HCEC 1CT (cell line): ENCODE data around the gene CACNA2D3.

ENCODE experiments used
- DNase-seq: peaks from one replicate; pipeline ENCODE4 v3.0.0-alpha.2; 2017

The CACNA2D3 gene

GRCh38 chr3:54905920-54906319 is 783.6 kb downstream of the CACNA2D3 start:
- no peak for DNase-seq

- no peak for DNase-seq
These were observed 784.4 kb downstream of the CACNA2D3 start for GRCh38 chr3:54906763-54907162.

DNA sequence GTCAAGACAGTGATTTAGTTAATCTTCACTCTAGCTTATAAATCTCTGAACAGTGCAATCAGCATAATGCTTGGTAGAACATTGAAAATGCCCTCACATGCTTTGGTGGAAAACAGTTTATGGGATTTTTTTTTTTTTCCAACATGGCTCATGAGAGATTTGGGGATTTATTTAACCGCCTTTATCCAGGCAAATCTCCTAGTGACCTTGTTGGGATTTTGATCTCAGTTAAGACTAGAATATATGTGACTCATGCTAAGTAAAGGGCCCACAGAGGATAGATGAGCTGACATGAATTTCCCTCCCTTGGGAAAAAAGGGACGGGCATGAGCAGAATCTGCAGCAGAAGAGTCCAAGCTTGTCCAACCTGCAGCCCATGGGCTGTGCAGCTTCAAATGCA is 786.8 kb downstream of the CACNA2D3 start:
- DNase-seq = no peak

GRCh38 chr3:54914180-54914579 is 791.8 kb downstream of the CACNA2D3 start:
- no peak for DNase-seq

DNA sequence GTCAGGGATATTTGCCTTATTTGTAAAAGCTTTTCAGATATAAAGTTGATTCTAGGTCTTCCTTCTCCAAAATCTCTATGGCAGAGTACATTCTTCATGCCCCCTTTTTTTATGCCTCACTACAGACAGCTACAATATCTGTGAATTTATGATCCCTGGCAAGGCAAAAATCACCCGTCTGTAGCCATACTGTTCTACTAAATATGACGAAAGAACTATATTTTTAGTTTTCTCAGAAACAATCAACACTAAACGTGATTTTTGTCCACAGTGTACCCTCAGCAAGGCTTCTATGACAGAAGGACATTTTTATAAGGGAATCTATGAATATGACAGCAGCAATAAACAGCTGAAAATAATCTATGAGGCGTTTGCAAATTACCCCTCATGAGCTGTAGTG is 792.8 kb downstream of the CACNA2D3 start:
- no peak for DNase-seq

- no peak for DNase-seq
These were observed 793.6 kb downstream of the CACNA2D3 start for GRCh38 chr3:54915976-54916375.

- DNase-seq = peak; percentile 5
These were observed 794.4 kb downstream of the CACNA2D3 start for GRCh38 chr3:54916732-54917131.

DNA sequence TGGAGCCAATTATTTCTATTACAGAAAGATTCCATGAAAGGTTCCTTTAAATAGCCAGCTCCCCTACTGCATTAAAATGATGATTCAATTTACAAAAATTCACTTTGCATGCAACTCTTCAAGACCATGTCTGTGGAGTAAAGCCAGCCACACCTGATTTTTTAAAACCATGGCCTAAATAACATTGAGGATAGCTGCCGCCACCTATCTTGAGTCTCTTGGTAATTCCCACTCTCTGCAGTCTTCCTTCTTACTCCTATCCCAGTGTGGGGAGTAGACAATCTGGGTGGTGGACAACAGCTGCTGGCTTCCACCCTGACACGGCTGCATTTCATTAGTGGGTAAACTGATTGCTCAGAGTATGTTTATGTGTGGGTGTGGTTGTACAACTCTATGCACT is 794.8 kb downstream of the CACNA2D3 start:
- DNase-seq = peak; percentile 1

DNA sequence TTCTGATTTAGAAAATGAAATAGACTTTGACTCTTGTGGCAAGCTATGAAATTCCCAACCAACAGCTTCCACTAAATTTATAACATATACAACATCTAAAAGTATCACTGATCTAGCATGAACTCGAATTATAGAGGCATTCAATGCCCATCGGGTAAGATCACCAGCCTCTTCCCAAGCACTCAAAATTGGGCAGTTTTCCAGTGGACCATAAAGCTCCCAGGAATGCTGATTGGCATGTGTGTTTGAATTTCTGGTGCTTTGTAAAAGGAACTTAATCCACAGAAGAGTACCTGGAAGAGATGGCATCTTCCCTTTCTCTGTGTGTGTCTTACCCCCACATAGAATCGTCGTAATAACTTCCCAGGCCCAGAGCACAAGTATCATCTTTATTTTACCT is 795.5 kb downstream of the CACNA2D3 start:
- DNase-seq = no peak

DNA sequence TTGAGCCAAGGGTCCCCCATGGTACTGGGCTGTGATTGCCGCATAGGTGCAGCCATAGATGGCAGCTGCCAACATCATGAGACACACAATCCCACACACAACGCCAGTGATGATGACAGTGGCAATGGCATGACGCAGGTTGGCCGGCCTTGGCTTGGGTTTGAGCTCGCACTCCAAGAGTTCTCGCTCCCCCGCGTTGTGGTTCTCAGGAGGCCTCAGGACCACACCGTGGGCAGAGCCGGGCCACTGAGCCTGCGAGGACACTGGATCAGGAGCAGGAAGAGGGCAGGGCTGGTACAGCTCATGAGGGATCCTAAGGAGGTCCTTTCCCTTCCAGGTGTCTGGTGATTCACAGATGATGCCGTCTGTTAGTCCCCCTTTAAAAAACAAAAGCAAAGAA is 796.2 kb downstream of the CACNA2D3 start:
- no peak for DNase-seq

GRCh38 chr3:54928046-54928770 is 805.9 kb downstream of the CACNA2D3 start, which contains the start of gene LRTM1:
Gene LRTM1, minus strand, starts transcription at chr3:54928059. Its CDS starts 148 bp downstream, at chr3:54927911.
- no peak for DNase-seq

- DNase-seq = no peak
These were observed 808.8 kb downstream of the CACNA2D3 start for GRCh38 chr3:54931182-54931581.

- no peak for DNase-seq
These were observed 810.3 kb downstream of the CACNA2D3 start for GRCh38 chr3:54932606-54933005.

DNA sequence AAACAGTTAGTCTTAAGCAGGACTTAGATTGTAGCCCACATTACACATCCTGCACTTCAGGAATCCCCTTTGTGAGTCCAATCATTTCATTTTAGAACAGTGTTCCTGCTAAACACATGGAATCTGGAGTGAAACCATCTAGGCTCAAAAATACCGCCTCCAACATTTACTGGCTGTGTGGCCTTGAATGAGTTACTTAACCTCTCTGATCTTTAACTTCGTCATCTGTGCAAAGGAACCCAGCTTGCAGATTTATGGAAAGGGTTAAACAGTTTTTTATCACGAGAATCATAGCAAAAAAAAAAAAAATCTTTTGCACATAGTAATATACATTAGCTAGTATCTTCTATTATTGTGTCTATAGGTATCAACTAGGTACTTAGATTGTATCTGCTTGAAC is 813.5 kb downstream of the CACNA2D3 start:
- no peak for DNase-seq

DNA sequence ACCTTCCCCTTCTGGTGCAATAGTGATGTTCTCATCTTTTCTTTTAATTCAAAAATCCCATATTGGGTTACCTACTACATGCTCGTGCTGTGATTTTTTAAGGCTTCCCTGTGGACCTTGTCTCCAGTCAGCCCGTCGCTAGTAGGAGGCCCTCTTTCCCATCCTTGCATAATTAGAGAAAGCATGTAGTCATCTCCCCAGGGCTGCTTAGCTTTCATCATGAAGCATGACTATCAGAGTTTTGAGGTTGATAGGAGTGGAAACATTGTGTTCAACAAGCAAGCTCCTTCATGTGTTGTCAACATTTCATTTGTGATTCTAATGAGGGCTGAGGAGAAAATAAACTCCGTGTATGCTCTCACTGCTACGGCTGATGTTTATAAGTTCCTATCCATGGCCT is 814.2 kb downstream of the CACNA2D3 start:
- DNase-seq = no peak

- peak; percentile 11 for DNase-seq
These were observed 817.4 kb downstream of the CACNA2D3 start for GRCh38 chr3:54939557-54940300.

DNA sequence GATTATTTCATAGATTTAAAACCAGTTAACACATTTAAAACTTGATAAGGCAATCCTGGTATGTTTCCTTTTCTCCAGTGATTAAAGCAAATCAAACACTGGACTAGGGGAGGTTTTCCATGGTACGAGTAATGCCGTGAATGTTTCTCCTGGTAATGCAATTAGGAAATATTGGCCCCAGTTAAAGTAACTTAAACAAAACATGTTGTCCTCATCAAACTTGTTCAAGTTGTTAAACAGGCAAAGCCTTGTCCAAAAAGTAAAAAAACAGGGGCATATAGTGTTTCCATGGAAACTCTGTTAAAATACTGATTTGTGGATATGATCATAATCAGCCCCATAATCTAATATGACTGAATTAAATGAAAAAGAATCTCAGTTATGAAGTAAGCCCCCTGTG is 818.6 kb downstream of the CACNA2D3 start:
- no peak for DNase-seq

- no peak for DNase-seq
These were observed 819.5 kb downstream of the CACNA2D3 start for GRCh38 chr3:54941690-54942362.

GRCh38 chr3:54949491-54950044 is 827.2 kb downstream of the CACNA2D3 start:
- DNase-seq = no peak

GRCh38 chr3:54950391-54951003 is 828.1 kb downstream of the CACNA2D3 start:
- no peak for DNase-seq

GRCh38 chr3:54951405-54951804 is 829.1 kb downstream of the CACNA2D3 start:
- DNase-seq = peak; percentile 89

- peak; percentile 83 for DNase-seq
These were observed 831.7 kb downstream of the CACNA2D3 start for GRCh38 chr3:54954022-54954421.

DNA sequence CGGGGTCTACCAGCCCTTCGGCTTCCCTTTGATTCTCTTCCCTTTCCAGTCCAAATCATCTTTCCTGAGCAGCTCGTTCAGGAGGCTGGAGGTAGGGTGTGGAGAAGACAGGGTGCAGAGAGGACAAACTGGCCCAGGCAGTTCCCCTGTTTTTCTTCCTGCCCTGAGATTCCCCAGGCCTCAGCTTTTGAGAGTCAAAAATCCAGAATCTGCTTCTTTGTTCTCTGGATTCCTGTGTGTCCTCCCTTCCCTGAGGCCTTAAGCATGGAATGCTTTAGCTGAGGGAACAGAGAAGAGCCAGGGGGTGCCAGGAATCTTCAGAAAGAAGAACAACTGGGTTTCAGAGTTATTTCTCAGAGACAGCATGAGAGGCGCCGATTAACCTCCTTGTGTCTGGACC is 832.2 kb downstream of the CACNA2D3 start:
- DNase-seq = no peak
